HG03108 (cell line): ENCODE data around the gene PDE8B.

Experiments
- ATAC-seq: cut with Tn5 transposase; IDR thresholded peaks from one replicate; pipeline ENCODE4 v1.9.1; 2021; ENCODE audit warnings: moderate library complexity; ENCODE audit not compliant: unreplicated experiment

Gene PDE8B

GRCh38 chr5:77229887-77230286 lies 19.4 kb downstream of the PDE8B start:
- ATAC-seq, result no peak

GRCh38 chr5:77230727-77231470 lies 20.4 kb downstream of the PDE8B start:
- ATAC-seq, result no peak

GRCh38 chr5:77231471-77232138 lies 21.1 kb downstream of the PDE8B start:
- ATAC-seq, result no peak

GRCh38 chr5:77232574-77233358 lies 22.3 kb downstream of the PDE8B start:
- no peak for ATAC-seq

GRCh38 chr5:77235846-77236721 lies 25.6 kb downstream of the PDE8B start:
- ATAC-seq, result no peak

- no peak for ATAC-seq
Measured at GRCh38 chr5:77239126-77239741, 28.8 kb downstream of the PDE8B start.

GRCh38 chr5:77241444-77241843 lies 31.0 kb downstream of the PDE8B start:
- ATAC-seq, result no peak

GRCh38 chr5:77249475-77249874 lies 39.0 kb downstream of the PDE8B start:
- no peak for ATAC-seq

- ATAC-seq, result no peak
Measured at GRCh38 chr5:77250021-77250420, 39.5 kb downstream of the PDE8B start.

GRCh38 chr5:77251921-77252320 lies 41.4 kb downstream of the PDE8B start:
- ATAC-seq, result no peak

- no peak for ATAC-seq
Measured at GRCh38 chr5:77255617-77256016, 45.1 kb downstream of the PDE8B start.

- ATAC-seq, result no peak
Measured at GRCh38 chr5:77256406-77256805, 45.9 kb downstream of the PDE8B start.

- ATAC-seq, result no peak
Measured at GRCh38 chr5:77258652-77259051, 48.2 kb downstream of the PDE8B start.

- no peak for ATAC-seq
Measured at GRCh38 chr5:77259476-77259875, 49.0 kb downstream of the PDE8B start.

- ATAC-seq, result no peak
Measured at GRCh38 chr5:77262697-77263096, 52.2 kb downstream of the PDE8B start.

- ATAC-seq, result no peak
Measured at GRCh38 chr5:77266291-77266690, 55.8 kb downstream of the PDE8B start.

GRCh38 chr5:77267496-77267895 lies 57.0 kb downstream of the PDE8B start:
- ATAC-seq, result no peak

- no peak for ATAC-seq
Measured at GRCh38 chr5:77272206-77272605, 61.7 kb downstream of the PDE8B start.

GRCh38 chr5:77277759-77278158 lies 67.3 kb downstream of the PDE8B start:
- no peak for ATAC-seq

GRCh38 chr5:77280036-77280435 lies 69.6 kb downstream of the PDE8B start:
- no peak for ATAC-seq
